Measurements from ENCODE around the gene C1QL1. TPM values are rescaled to one million over a fixed set of nuclear protein-coding genes. Genes with fewer than 3 reads are reported as not detected.

C1QL1 gene
- total RNA-seq, 2 donors from 2014 or later = 0.94 to 2.9 TPM

DNA sequence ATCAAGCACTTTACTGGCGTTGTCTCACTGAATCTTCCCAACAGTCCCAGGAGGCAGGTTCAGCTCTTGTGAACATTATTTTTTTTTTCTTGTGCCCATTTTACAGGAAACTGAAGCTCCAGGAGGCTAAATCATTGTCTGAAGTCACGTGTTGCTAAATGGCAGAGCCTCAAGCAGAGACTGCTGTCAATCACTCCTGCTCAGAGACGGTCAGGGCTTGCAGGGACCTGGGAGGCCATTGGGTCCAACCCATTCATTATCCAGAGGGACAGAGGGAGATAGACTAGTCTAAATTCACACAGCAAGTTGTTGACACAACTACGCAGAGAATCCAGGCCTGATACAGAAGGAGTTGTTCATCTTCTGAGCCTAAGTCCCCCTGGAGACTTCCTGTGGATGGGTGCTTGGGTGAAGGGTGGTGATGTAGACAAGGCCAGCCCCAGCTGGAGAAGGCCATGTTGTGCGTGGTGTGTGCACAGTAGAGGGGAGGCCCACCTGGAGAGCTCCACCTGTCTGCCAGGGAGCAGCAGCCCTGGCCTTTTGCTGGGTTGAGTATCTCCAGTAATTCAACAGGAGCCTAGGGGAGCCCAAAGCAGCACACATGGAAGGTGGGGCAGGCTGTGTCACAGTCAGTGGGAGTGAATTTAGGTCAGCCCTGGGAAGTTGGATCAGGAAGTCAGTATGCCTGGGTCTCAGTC is 24.3 kb upstream of the C1QL1 start:
- intact Hi-C loops (cut with DNase I) = no loop called here
- no peak for ATAC-seq
- no peak for DNase-seq

- DNase-seq (no peak), ATAC-seq (no peak)
- intact Hi-C loops (cut with DNase I) = no loop called here
These were observed 22.9 kb upstream of the C1QL1 start for GRCh38 chr17:44990994-44991393.

GRCh38 chr17:44989552-44990138 is 21.5 kb upstream of the C1QL1 start:
- intact Hi-C loops (cut with DNase I) = no loop called here
- no peak for ATAC-seq
- DNase-seq = no peak

GRCh38 chr17:44988044-44988942 is 20.2 kb upstream of the C1QL1 start:
- ATAC-seq (no peak), DNase-seq (no peak)
- intact Hi-C loops (cut with DNase I) = no loop called here

DNA sequence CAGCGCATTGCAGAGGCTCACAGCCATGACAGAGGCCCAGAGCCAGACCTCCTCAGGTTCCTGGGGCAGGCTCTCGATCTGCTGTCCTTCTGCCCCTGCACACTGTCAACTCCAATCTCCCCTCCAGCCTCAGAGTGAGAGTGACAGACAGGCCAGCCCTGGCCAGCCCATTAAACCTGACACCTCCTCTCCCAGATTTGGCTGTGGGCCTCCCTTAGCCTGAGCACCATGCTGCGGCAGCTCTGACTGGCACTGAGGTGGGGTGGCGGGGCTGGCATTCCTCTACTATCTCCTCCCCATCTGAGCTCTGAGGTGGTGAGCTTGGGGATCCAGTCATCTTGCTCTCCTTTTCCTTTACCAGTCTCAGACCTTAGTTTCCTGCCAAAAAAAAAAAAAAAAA is 15.5 kb upstream of the C1QL1 start:
- intact Hi-C loops (cut with DNase I) = no loop called here
- DNase-seq (no peak), ATAC-seq (peak; percentile 77 to 83)

DNA sequence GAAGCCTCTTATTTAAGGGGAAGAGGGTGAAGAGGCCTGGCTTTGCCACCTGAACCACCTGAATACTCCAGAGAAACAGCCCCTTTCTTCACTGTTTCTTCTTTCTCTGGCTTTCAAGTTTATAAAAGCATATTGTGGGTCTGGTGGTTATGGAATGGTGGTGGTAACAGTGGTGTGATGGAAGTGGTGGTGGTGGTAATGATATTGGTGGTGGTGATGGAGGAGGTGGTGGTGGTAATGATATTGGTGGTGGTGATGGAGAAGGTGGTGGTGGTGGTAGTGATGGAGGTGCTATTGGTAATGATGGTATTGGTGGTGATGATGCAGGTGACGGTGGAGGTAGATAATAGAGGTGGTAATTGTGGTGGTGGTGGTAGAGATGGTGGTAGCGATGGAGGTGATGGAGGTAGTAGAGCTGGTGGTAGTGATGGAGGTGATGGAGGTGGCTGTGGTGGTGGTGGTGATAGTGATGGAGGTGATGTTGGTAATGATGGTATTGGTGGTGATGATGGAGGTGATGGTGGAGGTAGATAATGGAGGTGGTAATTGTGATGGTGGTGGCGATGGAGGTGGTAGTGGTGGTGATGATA is 14.1 kb upstream of the C1QL1 start:
- intact Hi-C loops (cut with DNase I) = no loop called here
- no peak for ATAC-seq
- no peak for DNase-seq

DNA sequence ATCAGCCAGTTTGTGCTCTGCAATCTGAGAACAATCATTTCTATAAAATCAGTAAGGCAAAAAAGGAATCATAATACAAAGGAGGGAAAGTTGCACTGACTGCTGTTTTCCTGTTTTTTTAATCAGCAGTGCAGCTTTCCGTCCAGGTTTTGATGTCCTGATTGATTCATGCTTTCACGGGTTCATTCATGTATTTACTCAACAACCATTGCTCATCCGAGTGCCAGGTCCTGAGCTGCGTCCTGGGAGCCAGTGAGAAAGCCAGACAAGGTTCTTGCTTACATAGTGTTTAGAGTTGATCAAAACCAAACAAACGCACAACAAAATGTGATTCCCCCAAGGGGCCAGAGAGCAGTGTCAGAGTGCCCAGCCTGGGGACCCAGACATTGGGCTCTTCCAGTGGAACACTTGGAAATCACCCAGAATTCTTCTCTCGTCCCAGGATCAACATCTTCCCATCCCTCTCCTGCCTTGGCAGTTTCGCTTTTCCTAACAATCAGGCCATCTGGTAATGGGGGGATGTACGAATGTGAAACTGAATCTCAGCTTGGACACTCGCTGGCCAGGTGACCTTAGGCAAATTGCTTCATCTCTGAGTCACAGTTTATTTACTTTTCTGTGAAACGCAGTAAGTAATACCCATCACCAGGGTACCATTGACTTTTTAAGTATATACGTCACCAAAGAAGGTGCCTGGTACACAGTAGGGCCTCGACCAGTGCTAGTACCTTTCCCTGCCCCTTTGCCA is 13.3 kb upstream of the C1QL1 start:
- intact Hi-C loops (cut with DNase I) = no loop called here
- ATAC-seq = no peak
- DNase-seq = no peak

DNA sequence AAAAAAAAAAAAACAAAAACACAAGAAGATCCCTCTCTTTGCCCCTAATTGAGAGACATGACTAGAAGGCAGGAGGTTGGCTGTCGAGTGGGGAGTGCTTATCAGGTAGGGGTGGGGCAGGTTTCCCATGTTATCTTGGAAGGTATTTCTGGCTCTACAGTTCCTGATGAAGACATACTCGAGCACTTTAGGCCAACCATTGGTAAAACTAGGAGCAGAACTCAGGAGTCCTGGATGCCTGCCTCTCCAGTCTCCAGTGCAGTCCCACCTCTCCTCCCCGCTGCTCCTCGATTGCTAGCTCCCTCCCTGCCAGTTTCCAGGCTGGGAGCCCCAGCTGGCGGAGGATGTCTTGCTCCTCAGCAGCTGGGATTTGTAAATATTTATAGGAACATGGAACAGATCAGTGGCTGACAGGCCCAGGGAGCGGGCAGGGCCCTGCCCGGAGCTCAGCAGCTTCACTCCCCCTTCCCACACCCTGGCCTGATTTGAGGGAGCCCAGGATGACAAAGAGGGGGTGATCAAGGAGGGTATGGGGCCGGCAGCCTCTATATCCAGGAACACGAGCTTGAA is 11.4 kb upstream of the C1QL1 start:
- ATAC-seq (peak; percentile 5 to 14), DNase-seq (no peak)
- intact Hi-C loops (cut with DNase I) = no loop called here

GRCh38 chr17:44978807-44979206 is 10.7 kb upstream of the C1QL1 start:
- ATAC-seq = no peak
- intact Hi-C loops (cut with DNase I) = no loop called here
- no peak for DNase-seq

- ATAC-seq (peak in 1 of 2 donors; percentile 31), DNase-seq (no peak)
- intact Hi-C loops (cut with DNase I) = no loop called here
These were observed 9.9 kb upstream of the C1QL1 start for GRCh38 chr17:44977814-44978550.

- intact Hi-C loops (cut with DNase I) = no loop called here
- DNase-seq = no peak
- ATAC-seq = no peak
These were observed 9.0 kb upstream of the C1QL1 start for GRCh38 chr17:44977065-44977464.

DNA sequence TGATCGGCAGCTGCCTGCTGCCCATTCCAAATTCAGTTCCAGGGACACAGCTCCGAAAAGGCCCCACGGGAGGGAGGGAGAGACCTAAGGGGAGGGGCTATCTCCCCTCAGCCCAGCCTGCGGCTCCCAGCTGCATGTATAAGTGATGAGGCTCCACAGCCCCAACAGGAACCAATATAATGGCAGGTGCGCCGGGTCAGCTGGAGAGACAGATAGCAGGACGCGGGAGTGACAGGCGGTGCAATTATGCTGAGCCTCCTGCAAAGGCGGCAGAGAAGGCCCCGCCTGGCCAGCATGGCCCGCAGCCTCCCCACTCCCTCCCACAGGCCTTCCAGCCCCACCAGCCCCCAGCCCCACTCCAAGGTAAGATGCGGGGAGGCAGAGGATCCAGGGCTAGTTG is 8.1 kb upstream of the C1QL1 start:
- ATAC-seq = no peak

DNA sequence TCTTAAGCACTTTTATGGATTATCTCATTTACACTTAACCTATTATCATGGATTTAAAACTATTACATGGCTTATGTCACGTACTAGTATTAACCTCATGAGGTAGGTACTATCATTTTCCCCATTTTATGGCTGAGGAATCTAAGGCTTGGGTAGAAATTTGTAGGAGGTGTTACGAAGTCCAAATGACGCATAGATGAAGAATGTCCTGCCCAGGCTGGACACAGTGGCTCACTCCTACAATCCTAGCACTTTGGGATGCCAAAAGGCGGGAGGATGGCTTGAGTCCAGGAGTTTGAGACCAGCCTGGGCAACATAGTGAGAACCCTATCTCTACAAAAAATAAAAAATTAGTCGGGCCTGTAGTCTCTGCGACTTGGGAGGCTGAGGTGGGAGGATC is 4.8 kb upstream of the C1QL1 start:
- peak in 1 of 2 donors; percentile 27 for ATAC-seq
- intact Hi-C loops (cut with DNase I) = no loop called here

More for the DNA sequence above, 8.1 kb upstream of the C1QL1 start:
- no peak for DNase-seq
- intact Hi-C loops (cut with DNase I) = no loop called here

GRCh38 chr17:44971776-44972483 is 3.8 kb upstream of the C1QL1 start:
- DNase-seq (no peak), ATAC-seq (peak in 1 of 2 donors; percentile 8)
- intact Hi-C loops (cut with DNase I) = no loop called here

More for the DNA sequence above, 4.8 kb upstream of the C1QL1 start:
- no peak for DNase-seq

DNA sequence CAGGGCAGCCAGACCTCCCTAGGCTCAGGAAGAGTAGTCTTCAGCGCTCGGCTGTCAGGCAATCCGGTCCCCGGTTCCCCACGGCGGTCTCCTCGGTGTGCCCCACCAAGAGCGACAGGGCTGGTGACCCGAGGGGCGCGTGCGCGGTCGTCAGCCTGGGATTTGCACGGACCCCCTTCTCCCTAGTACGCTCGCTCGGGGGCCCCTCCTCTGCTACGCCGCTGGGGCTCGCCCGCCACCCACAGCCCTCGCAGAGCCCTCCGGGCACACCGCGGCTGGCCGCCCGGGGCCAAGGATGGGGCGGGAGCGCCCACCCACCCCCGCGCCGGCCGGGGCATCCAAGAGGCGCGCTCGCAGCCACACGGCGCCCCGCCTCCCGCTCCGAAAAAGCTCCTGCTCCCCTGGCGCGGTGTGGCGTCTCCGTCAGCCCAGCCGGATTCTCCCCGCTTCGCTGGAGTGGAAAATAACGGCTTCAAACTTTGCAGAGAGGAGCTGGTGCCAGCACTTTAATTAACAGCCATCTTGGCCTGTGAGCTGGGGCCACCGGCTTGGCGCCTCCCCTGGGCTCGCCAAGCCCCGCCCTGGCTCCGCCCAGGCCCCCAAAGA is 2.1 kb upstream of the C1QL1 start:
- intact Hi-C loops (cut with DNase I) = no loop called here
- peak; percentile 21 to 33 for ATAC-seq
- peak; percentile 49 for DNase-seq

GRCh38 chr17:44969144-44969780 is 1.2 kb upstream of the C1QL1 start:
- ATAC-seq = no peak
- no peak for DNase-seq
- intact Hi-C loops (cut with DNase I) = no loop called here

DNA sequence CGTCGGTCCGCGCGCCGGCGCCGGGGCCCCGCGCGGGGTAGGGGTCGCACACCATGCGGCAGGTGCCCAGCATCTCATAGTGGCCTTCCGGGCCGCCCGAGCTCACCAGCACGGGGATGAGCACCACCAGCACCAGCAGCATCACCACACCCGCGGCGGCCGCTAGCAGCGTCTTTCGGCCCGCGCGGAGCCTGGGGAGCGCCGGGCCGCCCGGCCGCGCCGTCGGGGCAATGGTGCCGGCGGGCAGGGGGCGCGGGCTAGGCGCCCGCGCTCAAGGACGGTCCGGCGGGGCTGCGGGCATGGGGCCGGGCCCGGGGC is 237 bp downstream of the C1QL1 start:
- ATAC-seq (no peak), DNase-seq (no peak)
- intact Hi-C loops (cut with DNase I) = no loop called here
